ENCODE measurements around the gene CDK13. TPM values are rescaled to one million over a fixed set of nuclear protein-coding genes. Genes with fewer than 3 reads are reported as not detected.

Gene CDK13
- total and polyA plus RNA-seq, 9 donors: 25.9 to 124 (median 68.4) TPM

DNA sequence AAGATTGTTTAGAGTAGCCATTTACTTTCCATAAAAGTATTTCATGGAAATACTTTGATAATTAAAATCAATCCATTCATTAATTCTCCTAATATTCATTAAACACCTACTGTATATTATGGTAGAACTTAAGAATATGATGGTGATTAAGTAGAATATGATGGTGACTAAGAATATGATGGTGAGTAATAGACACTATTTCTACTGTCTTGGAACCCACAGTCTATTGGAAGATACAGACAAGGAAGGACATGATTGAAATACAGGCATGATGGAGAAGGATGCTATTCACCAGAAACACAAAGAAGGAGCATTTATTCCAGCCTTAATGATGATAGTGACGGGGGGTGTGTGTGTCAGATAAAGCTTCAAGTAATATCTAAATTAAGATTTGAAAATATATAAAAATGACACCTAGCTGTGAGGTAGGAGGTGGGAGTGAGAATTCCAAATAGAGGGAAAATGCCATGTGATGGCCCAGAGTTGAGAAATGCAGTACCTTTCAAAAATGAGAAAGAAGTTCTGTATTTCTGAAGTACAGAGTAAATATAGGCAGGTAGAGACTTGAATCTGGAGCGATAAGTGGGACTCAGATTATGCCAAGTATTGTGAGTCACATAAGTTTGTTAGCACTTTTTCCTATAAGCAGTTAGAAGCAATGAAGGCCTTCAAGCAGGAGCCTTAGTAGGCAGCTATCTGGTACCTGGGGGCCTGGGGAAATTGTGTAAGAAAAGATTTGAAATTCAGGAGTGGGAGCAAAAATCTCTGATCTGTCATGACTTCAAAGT, 12.5 kb upstream of the CDK13 start:
- intact Hi-C loops (cut with DNase I): no loop called here
- no peaks in the 10 kb centered on the region for H3K9me3 ChIP-seq
- no peak overlapping the region for H3K27ac ChIP-seq
- no peaks in the 10 kb centered on the region for H3K4me1 ChIP-seq (ENCODE audit: insufficient read depth)
- H3K36me3 ChIP-seq: no peaks in the 10 kb centered on the region
- TF ChIP-seq, protein P1, sequence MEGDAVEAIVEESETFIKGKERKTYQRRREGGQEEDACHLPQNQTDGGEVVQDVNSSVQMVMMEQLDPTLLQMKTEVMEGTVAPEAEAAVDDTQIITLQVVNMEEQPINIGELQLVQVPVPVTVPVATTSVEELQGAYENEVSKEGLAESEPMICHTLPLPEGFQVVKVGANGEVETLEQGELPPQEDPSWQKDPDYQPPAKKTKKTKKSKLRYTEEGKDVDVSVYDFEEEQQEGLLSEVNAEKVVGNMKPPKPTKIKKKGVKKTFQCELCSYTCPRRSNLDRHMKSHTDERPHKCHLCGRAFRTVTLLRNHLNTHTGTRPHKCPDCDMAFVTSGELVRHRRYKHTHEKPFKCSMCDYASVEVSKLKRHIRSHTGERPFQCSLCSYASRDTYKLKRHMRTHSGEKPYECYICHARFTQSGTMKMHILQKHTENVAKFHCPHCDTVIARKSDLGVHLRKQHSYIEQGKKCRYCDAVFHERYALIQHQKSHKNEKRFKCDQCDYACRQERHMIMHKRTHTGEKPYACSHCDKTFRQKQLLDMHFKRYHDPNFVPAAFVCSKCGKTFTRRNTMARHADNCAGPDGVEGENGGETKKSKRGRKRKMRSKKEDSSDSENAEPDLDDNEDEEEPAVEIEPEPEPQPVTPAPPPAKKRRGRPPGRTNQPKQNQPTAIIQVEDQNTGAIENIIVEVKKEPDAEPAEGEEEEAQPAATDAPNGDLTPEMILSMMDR (IDR thresholded peaks at IDR 0.05): no peak
- TF ChIP-seq EP300 (IDR thresholded peaks at IDR 0.05): no peak
- no peak for TF ChIP-seq POLR2A (IDR thresholded peaks at IDR 0.05)
- H3K4me3 ChIP-seq: no peak overlapping the region
- 76 to 96% (median 93%) methylated on average over 2 of the region's 2 CpGs for WGBS, 3 donors
- DNase-seq: no peak
- H3K27me3 ChIP-seq: no peaks in the 10 kb centered on the region

GRCh38 chr7:39942883-39943282, 7.2 kb upstream of the CDK13 start:
- 98 to 99% (median 98%) methylated on average over 2 of the region's 2 CpGs for WGBS, 3 donors
- no peaks in the 10 kb centered on the region for H3K27me3 ChIP-seq
- no peaks in the 10 kb centered on the region for H3K36me3 ChIP-seq
- no peaks in the 10 kb centered on the region for H3K9me3 ChIP-seq
- DNase-seq: no peak
- TF ChIP-seq, protein P1 (IDR thresholded peaks at IDR 0.05): no peak
- TF ChIP-seq POLR2A (IDR thresholded peaks at IDR 0.05): no peak
- TF ChIP-seq EP300 (IDR thresholded peaks at IDR 0.05): no peak
- H3K4me1 ChIP-seq (ENCODE audit: insufficient read depth): no peaks in the 10 kb centered on the region
- H3K27ac ChIP-seq: no peak overlapping the region
- no peak overlapping the region for H3K4me3 ChIP-seq
- intact Hi-C loops (cut with DNase I): no loop called here

- DNase-seq: no peak
- Histone ChIP-seq H3K27me3 (no peaks in the 10 kb centered on the region), H3K4me1 (ENCODE audit: insufficient read depth) (peaks cover 2% of the 10 kb centered on the region), H3K27ac (no peak overlapping the region), H3K4me3 (no peak overlapping the region), H3K9me3 (no peaks in the 10 kb centered on the region), H3K36me3 (no peaks in the 10 kb centered on the region)
- intact Hi-C loops (cut with DNase I): no loop called here
- TF ChIP-seq, protein P1 (IDR thresholded peaks at IDR 0.05): no peak
- no peak for TF ChIP-seq POLR2A (IDR thresholded peaks at IDR 0.05)
- no peak for TF ChIP-seq EP300 (IDR thresholded peaks at IDR 0.05)
- WGBS, 3 donors: 76 to 83% (median 78%) methylated on average over 9 of the region's 9 CpGs
Measured at GRCh38 chr7:39946693-39947092, 3.4 kb upstream of the CDK13 start.

DNA sequence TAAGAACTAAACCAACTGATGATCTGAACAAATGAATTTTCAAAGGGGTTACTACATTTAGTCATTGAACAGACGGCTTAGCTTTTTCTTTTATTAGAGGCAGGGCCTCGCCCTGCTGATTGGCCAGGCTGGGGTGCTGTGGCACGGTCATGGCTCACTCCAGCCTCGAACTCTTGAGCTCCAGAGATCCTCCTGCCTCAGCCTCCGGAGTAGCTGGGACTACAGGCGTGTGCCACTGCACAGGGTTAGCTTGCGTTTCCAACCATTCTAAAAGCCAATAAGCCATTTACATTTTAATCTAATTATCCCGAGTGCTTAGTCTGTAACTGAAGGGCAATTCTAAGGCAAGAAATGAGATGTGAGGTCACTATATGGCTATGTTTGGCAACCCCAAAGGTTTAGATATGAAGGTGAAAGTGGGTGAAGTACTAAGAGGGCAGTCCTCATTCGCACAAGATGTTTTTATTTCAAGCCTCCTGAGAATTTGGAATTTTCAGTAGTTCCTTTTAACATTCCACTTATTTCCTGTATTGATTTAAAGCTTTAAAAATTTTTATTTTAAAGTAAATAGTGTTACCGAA, 1.6 kb upstream of the CDK13 start:
- Histone ChIP-seq H3K36me3 (no peaks in the 10 kb centered on the region), H3K27ac (peak overlapping the region; percentile 15 to 99), H3K4me1 (ENCODE audit: insufficient read depth) (peaks cover 2% of the 10 kb centered on the region), H3K9me3 (no peaks in the 10 kb centered on the region), H3K27me3 (no peaks in the 10 kb centered on the region), H3K4me3 (peak overlapping the region; percentile 92)
- DNase-seq: peak in 2 of 5 donors; percentile 34 to 45
- intact Hi-C loops (cut with DNase I): no loop called here
- 41 to 56% (median 48%) methylated on average over 10 of the region's 10 CpGs for WGBS, 3 donors
- TF ChIP-seq EP300 (IDR thresholded peaks at IDR 0.05): no peak
- TF ChIP-seq, protein P1 (IDR thresholded peaks at IDR 0.05): no peak
- TF ChIP-seq POLR2A (IDR thresholded peaks at IDR 0.05): no peak

Measured in ovary (tissue), 9 donors.